NCI-H69 (cell line): ENCODE data around the gene MSX2.

Source experiments
- DNase-seq: peaks from one replicate; lab custom pipeline; 2025; lab: John Stamatoyannopoulos, UW

MSX2 gene

GRCh38 chr5:174718880-174719610 is 5.3 kb upstream of the MSX2 start:
- DNase-seq: peak; percentile 56

GRCh38 chr5:174719793-174720611 is 4.4 kb upstream of the MSX2 start:
- DNase-seq: no peak

- peak; percentile 91 for DNase-seq
Measured at GRCh38 chr5:174720612-174721529, 3.5 kb upstream of the MSX2 start.

DNA sequence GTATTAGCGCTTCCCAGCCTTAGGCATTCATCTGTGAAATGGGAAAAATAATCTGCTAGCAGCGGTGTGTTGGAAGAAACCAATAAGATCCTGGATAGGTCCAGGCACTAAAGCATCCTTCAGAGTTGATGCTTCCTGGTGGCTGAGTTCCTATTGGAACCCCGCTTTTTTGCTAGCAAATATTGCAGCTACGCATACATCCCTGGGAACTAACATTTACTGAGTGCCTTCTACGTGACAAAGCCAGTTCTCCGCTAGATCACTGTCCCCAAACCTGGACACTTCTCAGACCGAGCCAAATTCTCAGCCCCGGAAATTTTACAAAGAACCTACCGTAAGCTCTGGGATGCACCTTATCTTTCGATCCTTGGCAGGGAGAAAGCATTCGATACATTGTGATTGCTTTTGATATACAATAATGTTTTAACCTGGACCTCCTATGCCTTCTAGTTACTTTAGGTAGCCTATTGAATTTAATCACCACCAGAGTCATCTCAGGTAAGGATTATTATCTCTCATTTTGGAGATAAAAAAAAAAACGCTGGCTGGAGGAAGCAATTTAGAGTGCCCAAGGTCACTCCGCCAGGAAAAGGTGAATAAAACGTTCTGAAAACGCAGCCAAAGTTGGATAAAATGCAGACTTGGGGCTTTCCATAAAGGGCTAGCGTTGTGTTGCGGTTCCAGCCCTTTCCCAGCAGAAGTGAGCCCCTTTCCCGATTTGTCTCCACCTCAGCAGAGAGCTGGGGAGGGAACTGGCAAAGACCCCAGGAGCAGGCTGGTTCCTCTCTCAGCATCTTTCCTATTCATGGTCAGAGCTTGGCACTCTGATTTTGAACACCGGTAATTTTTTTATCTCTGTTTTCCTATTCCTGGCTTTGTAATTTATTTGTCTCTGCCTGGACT is 2.6 kb upstream of the MSX2 start:
- DNase-seq: no peak

GRCh38 chr5:174722500-174722899 is 1.9 kb upstream of the MSX2 start:
- no peak for DNase-seq

DNA sequence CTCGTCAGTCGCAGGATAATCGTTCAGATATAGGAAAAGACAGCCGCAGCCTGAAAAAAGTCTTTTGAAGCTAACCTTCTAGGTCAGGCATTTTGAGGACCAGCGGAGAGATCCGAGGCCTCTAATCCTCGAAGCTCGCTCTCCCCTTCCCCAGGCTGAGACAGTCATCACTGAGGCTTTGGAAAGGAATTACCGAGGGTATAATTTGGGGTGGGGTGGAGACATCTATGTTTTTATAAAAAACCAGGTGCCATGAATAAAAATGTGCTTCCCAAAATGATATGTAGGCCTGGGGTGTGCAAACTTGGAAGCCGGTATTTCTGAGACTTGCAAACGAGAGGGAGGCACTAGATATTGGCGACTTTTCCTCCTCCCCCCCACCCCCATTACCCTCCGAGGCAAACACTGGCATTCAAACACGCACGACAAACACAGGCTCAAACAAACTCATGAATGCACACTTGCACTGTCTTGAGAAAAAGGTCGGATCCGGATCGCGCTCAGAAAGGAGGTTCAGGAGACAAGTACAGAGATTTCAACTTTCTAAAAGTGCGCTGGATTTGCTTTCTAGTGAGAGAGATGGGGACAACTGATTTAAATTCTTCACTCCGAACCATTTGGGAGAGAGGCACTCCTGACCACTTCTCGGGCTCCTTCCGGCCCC is 935 bp upstream of the MSX2 start:
- DNase-seq: peak; percentile 50

DNA sequence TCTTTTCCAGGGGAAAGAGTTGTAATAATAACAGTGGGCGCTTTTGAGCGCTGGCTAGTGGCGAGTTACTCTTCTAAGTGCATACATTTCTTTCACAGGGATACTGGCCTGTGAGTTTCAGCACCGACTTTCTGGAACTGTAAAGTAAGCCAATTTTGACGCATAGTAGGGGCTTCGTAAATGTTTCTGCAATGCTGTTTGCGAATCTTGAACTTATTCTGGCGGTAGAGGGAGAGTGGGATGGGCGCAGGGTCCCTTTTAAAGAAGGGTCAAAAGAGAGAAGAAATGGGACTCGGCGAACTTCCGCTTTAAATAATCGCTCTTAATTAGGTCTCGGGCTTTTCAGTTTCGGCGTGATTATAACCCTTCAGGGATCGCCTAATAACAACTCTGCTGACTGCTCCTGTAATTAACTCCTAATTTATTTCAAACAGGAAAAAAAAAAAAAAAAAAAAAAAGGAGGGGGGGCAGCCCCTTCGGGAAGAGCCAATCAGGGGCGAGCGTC is 351 bp upstream of the MSX2 start:
- DNase-seq: peak; percentile 98

GRCh38 chr5:174725261-174725990 is 1.0 kb downstream of the MSX2 start:
- peak; percentile 69 for DNase-seq

DNA sequence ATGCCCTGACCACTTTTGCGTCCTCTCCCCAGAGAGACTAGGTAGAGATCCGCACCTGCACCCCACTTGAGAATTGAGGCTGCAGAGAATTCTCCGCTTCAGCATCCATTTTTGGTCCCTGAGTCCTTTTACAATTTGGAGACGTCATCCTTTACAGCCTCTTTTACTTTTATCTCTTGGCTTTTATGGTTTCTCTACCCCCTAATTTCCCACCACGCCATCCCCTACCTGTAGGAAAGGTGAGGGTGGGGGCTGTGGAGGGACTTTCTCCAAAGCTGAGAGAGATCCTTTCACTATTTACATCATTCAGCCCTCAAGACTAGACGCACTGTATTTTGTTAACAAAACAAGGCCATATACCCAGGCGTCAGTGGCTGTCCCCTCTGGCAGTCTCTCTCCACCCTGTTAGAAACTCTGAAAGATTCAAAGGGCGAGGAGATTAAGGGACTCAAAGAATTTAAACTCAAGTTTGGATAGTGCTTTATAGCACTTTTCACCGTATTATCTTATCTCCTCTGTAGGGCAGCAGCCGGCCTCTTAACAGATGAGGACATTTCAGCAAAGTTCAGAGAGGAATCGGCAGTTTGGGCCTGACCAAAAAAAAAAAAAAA is 1.7 kb downstream of the MSX2 start:
- no peak for DNase-seq

GRCh38 chr5:174726916-174727793 is 2.8 kb downstream of the MSX2 start:
- no peak for DNase-seq

- DNase-seq: no peak
Measured at GRCh38 chr5:174727794-174728680, 3.7 kb downstream of the MSX2 start.

DNA sequence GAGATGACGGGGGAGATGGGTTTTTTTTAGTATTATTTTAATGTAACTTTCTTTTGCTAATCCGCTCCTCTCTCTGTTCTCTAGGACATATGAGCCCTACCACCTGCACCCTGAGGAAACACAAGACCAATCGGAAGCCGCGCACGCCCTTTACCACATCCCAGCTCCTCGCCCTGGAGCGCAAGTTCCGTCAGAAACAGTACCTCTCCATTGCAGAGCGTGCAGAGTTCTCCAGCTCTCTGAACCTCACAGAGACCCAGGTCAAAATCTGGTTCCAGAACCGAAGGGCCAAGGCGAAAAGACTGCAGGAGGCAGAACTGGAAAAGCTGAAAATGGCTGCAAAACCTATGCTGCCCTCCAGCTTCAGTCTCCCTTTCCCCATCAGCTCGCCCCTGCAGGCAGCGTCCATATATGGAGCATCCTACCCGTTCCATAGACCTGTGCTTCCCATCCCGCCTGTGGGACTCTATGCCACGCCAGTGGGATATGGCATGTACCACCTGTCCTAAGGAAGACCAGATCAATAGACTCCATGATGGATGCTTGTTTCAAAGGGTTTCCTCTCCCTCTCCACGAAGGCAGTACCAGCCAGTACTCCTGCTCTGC is 4.8 kb downstream of the MSX2 start:
- no peak for DNase-seq

GRCh38 chr5:174731214-174732035 is 7.0 kb downstream of the MSX2 start:
- no peak for DNase-seq

DNA sequence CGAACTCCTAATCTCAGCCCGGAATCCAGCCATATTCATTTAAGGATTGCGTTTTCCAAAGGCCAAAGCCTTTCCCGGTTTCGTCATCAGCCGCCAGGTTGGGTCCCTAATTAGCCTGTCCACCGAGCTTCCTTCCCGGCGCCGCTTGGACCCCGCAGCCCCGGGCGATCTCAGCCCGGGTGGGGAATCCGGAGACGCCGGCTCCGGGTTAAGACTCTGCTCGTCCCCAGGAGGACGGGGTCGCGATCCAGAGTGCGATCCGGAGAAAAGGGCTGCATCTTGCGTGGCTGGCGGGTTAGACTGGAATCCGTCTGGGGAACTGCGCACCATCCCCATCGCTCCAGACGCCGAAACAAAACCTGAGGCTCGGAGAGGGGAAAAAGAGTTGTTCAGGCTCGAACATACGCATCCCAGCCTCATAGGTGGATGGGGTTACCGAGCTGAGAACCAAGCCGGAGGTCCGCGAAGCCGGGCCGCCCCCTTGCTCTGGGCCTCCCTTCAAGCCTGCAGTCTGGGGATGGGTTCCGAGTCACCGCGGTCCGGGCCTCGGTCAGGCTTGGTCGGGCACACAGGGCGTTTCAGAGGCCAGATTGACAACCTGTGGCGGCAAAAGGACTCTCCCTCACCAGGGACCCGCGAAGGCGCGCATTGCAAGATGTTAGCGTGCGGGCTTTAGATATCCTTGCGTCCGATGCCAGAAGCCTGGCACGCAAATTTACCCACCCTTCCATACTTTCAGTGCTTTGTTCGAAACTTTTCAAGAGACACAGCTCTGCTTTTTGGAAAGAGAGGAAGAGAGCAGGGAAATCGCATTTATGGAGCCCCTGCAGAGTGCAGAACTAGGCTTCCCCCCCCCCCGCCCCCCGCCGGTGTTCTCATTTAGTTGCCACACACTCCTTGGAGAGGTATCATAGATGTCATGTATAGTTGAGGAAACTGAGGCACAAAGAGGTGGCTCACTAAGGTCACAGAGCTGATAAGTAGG is 7.9 kb downstream of the MSX2 start:
- no peak for DNase-seq
